ENCODE data around the gene OBP2B.

GRCh38 chr9:133227242-133227860 lies 18.3 kb upstream of the OBP2B start:
- no peak for TF ChIP-seq POLR2AphosphoS5 (IDR thresholded peaks at IDR 0.05)
- no peak for TF ChIP-seq CTCF (IDR thresholded peaks at IDR 0.05)

Measured in sigmoid colon (tissue), 4 donors.